ENCODE measurements around the gene AMOTL2. TPM values are rescaled to one million over a fixed set of nuclear protein-coding genes. Genes with fewer than 3 reads are reported as not detected.

Gene AMOTL2
- total RNA-seq, 1 donor from 2014 or later: 73.8 TPM

GRCh38 chr3:134352031-134352671 lies 22.1 kb downstream of the AMOTL2 start:
- no peak for DNase-seq

GRCh38 chr3:134351427-134351826 lies 22.8 kb downstream of the AMOTL2 start:
- DNase-seq: no peak

DNA sequence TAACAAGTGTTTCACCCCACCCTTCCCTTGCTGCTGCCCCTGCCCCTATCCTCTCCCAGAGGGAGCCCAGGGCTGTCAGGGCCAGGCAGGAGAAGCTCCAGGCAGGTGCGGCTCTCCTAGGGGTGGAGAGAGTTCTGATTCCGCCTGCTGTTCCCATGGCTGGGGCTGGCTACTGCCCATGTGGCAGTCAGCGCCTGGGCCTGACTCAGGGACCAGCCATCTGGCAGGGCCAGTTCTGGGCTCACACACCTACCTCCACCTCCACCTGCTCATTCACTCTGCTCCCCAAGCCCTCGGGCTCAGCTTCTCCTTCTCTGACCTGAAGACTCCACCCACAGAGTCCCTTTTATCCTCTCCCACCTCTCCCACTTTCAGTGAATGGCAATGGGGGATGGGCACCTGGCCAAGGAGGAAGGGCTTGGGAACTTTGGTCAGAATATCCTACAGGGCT lies 23.4 kb downstream of the AMOTL2 start:
- no peak for DNase-seq

- DNase-seq: no peak
These were observed 24.0 kb downstream of the AMOTL2 start for GRCh38 chr3:134350266-134350665.

GRCh38 chr3:134348524-134348923 lies 25.7 kb downstream of the AMOTL2 start:
- DNase-seq: no peak

DNA sequence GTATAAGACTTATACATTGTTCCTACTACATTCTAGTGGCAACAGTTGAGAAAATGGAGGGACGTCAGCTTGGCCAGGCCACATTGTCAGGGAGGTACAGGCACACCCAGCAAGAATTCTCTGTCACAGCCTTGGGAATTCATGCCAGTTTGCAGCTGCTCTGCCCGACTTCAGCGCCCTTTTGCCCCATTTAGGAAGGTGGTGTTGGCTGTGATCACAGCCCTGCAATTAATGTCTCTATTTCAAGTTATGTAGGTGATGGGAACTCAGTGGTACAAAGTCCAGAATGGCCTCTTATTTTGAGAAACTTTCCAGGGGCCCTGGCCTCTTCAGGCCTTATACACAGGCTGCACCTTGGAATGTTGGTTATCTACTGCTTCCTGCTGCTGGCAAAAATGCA lies 26.7 kb downstream of the AMOTL2 start:
- DNase-seq: no peak

- no peak for DNase-seq
These were observed 27.5 kb downstream of the AMOTL2 start for GRCh38 chr3:134346744-134347143.

- no peak for DNase-seq
These were observed 29.0 kb downstream of the AMOTL2 start for GRCh38 chr3:134345202-134345601.

DNA sequence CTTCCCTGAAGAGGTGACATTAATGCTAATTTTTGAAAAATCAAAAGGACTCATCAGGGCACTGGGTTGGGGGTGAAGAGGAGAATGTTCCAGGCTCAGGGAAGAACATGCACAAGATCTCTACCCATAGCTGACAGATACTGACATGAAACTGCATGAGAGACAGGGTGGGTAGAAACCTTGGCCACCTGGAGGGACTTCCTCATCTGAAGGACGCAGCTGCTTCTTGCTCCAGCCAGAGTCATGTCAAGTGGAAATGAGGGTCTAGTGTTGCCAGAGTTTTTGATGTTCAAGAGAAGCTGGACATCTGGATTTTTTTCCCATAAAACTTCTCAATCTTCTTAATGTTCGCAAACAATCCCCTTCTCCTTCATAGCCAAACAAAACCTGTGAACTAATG lies 29.7 kb downstream of the AMOTL2 start:
- DNase-seq: no peak

GRCh38 chr3:134342259-134342658 lies 32.0 kb downstream of the AMOTL2 start:
- DNase-seq: no peak

- no peak for DNase-seq
These were observed 32.9 kb downstream of the AMOTL2 start for GRCh38 chr3:134341389-134341788.

DNA sequence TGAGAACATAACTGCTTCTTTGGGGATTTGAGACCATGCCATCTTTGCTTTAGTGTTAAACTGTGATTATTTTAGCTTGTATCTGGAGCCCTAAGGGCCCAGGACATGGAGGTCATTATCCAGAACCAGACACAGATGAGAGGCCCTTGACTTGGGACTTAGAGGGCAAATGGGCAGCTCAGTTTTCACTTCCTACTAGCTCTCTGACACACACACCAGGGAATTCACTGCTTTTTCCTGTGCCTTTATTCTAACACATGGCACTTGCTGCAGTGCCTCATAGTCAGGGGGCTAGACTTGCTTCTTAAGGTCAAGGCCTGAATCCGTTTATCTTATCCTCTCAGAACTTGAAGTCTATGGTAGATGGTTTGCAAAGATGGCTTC lies 33.3 kb downstream of the AMOTL2 start:
- no peak for DNase-seq

DNA sequence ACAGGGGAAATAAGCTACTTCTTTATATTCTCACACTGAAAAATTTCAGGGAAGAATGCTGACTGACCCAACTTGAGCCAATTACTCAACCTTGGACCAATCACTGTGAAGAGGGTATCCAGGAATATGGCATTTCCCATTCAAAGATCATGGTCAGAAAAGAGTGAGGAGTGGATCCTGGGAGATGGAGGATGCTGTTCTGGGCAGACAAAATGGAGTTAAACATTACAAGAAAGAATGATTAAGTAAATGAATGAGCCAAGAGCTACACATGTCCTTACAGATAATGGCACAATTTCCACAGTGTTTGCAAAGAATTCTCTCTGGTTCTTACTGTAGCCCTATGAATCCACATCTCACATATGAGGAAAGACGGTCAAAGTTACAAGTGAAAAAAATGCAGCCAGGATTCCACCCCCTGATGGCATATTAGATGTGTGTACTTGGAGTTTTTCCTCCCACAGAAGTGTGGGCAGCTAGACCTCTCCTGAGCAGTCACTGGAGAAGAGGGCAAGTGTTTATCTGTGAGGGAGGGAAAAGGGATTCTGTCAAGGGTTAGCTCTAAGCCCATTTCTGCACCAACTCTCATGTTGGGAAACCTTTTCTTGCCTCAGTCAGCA lies 33.8 kb downstream of the AMOTL2 start:
- DNase-seq: no peak

GRCh38 chr3:134339913-134340312 lies 34.3 kb downstream of the AMOTL2 start:
- DNase-seq: no peak

- no peak for DNase-seq
These were observed 34.9 kb downstream of the AMOTL2 start for GRCh38 chr3:134339331-134339730.

GRCh38 chr3:134338516-134339261 lies 35.6 kb downstream of the AMOTL2 start:
- DNase-seq: no peak

DNA sequence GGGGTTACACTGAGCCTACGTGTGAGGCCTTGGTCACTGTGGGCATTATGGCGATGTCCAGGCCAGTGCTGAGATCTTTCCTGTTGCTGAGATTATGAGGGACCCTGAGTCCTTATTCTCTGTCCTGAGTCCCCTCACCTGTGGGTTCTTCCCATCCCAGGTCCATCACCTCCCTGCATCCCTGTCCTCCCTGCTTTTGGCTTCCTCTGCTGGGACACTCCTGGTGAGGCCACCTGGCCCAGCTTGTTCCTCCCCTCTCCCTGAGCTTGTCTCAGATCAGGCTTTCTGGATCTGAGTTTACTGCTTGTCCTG lies 36.1 kb downstream of the AMOTL2 start:
- no peak for DNase-seq

- no peak for DNase-seq
These were observed 36.6 kb downstream of the AMOTL2 start for GRCh38 chr3:134337511-134338200.

DNA sequence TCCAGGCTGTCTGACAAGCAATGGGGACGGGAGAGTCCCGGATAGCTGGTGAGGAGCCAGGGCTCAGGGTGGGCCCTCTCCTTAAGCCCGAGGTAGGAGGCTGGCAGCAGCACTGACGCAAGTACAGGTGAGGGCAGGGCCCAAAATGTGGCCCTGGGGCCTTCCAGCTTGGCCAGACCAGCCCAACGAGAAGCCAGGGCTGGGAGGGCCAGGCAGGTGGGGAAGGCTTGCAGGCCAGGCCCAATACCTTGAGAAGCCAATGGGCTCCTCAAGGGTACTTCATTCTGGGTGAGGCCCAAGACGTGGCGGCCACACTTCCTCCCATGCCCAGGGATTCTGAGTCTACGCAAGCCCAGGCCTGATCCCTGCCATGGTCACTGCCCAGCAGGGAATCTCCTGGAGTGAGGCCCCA lies 37.2 kb downstream of the AMOTL2 start:
- no peak for DNase-seq

DNA sequence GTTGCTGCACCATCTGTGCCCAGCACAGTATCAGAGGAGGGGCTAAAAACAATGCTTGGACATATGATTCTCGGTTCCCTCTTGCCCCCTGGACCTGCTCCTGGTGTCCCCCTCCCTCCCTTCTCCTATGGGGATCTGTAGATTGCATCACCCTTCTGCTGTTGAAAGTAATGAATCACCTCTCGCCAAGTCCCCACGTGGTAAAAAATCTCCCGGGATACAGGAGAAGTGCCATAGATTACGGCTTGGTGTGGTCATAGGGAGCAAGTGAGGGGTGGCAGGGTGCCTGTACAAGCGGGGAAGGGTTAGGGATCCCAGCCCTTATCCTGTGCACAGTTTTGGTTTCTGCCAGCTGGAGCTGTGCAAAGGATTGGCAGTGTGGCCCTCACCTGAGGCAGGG lies 37.7 kb downstream of the AMOTL2 start:
- DNase-seq: no peak

GRCh38 chr3:134334901-134335280 lies 39.4 kb downstream of the AMOTL2 start:
- no peak for DNase-seq

GRCh38 chr3:134334231-134334900 lies 39.9 kb downstream of the AMOTL2 start:
- DNase-seq: no peak
